Measurements from ENCODE around the gene SAMD9.
"Not testable (repeated sequence)": the region's sequence is repeated elsewhere in the genome, so short reads cannot be mapped to it uniquely, and the experiment has no call there.

The SAMD9 gene

DNA sequence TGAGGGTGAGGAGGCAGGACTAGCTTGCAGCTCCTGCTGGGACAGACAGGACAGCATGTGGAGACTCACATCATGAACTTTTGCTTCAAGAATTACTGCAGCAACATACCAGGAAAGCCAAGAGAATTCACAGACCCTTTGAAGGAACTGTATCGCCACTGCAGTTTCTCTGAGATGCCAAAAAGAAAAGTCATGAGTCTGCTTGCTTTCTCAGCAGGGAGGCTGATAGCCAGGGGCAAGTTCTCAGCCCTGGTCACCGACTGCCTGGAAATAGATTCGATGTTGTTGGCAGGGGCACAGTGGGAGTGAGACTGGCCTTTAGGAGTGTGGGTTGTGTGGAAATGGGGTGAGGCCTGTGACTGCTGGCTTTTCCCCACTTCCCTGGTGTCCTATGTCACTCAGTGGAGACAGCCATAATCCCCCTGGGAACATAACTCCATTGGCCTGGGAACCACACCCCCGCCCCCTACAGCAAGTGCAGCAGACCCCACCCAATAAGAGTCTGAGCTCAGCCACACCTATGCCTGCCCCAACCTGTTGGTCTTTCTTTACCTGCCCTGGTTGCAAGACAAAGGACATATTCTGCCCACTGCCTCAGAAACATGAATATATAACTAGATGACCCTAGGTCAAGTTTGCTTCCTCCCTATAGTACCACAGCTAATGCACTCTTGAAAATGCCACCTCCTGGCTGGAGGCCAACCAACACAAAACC is 1.6 kb upstream of the SAMD9 start:
- DNase-seq: no peak

DNA sequence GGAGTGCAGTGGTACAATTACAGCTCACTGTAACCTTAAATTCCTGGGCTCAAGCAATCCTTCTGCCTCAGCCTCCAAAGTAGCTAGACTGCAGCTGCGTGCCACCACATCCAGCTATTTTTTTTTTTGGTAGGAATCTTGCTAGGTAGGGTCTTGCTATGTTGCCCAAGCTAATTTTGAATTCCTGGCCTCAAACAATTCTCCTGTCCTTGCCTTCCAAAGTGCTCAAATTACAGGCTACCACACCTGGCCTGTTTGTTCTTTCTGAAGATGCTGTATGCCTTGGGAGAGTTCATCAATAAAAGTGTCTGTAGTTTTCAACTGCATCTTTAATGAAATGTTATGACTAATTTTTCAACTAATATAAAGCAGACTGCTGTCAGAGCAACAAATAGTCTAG is 452 bp downstream of the SAMD9 start:
- DNase-seq: no peak

DNA sequence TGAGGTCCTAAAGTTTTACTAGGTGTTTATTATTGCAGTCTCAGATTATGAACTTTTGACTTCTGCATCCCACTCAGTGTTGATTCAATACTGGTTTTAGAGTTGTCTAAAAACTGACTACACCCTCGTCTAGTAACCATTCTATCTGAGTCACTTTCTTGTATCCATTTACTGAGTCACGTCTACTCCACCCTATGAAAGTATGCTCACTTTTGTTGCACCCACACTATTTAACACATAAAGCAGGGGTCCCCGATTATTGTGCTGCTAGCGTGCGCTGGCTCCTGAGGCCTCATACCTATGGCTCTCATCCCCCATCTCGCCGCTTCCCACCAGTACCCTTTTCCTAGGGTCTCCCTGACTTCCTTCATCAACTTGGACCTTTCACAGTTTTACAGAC is 2.0 kb downstream of the SAMD9 start:
- DNase-seq: no peak

DNA sequence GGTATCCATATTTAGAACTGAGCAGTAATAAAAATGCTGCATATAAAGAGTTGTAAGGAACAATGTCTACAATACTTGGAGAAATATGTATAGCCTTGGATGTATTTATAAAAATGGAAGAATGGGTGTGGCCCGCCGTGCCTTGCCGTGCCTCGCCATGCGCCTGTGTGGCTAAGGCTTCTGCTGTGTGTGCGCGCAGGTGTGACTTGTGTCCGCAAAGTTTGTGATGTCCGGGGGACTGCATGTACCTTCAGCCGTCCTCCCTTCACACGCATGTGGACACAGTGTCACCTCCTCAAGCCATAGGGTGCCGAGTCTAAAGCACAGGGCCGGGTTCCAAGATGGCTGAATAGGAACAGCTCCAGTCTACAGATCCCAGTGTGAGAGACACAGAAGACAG is 9.8 kb downstream of the SAMD9 start:
- DNase-seq: no peak

DNA sequence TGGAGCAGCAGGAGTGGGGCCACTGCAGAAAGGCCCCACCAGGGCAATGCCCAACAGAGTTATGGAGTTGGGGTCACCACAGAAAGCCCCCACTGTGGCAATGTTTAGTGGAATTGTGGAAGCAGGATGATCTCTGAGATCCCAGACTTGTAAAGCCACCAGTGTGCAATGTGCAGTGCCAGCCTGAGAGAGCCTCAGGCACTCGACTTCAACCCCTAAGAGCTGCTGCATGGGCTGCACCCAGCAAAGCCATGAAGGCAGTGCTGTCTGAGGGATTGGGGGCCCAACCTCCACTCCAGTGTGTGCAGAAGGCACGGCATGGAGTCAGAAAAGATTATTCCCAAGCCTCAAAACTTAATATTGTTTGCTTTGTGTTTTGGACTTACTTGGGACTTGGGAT is 20.4 kb downstream of the SAMD9 start:
- DNase-seq: no peak

DNA sequence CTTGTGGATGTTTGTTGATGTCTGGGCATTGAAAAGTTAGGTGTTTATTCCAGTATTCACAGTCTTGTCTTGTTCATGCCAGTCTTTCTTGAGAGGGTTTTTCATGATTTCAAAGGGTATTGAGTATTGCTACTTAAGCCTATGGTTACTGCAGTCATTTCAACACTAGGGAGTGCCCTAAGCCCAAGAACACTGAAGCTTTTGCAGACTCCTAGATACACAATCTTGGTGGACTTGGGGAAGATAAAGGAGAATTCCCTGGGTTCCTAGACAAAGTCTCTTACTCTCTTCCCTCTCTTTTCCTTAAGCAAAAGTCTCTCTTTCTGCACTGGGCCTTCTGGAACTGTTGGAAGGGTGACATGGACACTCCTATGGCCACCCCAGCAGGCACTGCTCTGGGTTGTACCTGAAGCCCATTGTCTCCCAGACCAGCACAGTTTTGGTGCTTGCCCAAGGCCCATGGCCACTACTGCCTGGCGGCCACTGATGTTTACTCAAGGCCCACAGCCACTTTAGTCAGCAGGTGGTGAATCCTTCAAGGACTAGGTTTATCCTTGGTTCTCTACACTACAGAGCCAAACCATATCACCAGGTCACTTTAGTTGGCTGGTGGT is 24.9 kb downstream of the SAMD9 start:
- no peak for DNase-seq

DNA sequence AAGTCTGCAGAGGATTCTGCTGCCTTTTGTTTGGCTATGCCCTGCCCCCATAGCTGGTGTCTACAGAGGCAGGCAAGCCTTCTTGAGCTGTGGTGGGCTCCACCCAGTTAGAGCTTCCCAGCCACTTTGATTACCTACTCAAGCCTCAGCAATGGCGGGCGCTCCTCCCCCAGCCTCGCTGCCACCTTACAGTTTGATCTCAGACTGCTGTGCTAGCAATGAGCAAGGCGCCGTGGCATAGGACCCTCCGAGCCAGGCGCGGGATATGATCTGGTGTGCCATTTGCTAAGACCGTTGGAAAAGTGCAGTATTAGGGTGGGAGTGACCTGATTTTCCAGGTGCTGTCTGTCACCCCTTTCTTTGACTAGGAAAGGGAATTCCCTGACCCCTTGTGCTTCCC is 44.4 kb downstream of the SAMD9 start:
- not testable (repeated sequence) for DNase-seq

DNA sequence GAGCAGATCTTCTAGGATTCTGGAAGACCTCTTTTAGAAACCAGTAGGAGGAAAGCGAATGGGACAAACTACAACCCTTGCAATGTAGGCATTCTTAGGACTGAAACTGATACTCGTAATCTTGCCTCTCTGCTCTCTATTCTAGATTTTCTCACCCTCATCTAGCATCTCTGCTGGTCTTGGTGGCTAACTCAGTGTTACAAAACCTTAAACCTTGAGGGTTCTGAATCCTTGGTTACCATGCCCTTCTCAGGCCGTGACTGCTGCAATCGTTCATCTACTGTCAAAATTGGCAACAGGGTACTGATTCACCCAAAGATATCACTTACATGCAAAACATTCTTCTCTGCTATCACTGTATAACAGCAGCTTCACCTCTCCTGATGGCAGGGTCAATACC is 55.2 kb downstream of the SAMD9 start:
- DNase-seq: no peak

DNA sequence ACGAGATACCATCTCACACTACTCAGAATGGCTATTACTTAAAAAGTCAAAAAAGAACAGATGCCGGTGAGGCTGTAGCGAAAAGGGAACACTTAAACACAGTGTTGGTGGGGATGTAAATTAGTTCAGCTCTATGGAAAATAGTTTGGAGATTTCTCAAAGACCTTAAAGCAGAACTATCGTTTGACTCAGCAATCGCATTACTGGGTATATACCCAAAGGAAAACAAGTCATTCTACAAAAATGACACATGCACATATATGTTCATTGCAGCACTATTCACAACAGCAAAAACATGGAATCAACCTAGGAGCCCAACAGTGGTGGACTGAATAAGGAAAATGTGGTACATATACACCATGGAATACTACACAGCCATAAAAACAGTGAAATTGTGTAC is 56.9 kb downstream of the SAMD9 start:
- DNase-seq: no peak

DNA sequence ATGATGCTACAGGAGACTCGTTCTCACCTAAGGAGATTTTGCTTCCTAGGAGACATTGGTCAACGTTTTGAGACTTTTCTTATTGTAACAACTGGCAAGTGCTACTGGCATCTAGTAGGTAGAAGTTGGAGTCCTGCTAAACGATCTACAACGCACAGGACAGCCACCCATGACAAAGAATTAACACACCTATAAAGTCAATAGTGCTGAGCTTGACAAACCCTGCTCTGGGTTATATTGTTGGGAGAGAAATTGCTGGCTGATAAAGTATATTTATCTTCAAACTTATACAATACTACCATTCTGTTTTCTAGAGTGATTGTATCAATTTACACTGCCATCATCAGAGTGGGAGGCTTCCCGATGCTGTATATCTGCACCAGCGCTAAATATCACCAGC is 57.8 kb downstream of the SAMD9 start:
- no peak for DNase-seq

DNA sequence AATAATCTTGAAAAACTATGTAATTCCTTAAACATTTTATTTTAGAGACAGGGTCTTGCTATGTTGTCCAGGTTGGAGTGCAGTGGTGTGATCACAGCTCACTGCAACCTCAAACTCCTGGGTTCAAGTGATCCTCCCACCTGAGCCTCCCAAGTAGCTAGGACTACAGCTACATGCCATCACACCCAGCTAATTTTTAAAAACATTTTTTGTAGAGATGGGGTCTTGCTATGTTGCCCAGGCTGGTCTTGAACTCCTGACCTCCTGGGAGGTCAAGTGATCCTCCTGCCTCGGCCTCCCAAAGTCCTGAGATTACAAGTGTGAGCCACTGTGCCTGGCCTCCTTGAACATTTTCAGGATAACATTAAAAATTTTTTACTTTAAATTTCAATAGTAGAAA is 61.2 kb downstream of the SAMD9 start:
- DNase-seq: not testable (repeated sequence)

DNA sequence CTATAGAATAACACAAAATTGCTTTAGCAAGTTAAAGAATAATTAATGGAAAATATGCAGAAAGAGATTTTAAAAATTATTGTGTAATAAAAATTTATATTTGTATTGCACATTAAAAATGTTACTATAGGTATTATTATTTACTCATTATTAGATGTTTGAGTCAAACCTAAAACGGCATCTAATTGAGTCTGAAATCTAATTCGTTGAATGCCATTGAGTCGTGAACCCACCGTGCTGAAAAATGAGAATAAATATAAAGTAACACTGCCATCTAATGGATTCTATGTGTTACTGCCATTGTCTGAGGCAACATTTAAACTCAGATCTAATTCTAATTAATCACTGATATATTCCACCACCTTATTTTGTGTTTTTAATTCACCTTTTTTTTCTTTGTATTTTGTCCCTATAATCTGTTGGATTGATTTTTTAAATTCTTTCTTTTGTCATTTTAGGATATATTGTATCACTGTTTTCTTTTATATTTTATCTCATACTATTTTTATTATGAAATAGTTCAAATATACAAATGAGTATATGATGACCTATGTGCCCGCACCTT is 62.2 kb downstream of the SAMD9 start:
- DNase-seq: peak in 3 of 6 experiments; percentile 2 to 54 (median 36)

DNA sequence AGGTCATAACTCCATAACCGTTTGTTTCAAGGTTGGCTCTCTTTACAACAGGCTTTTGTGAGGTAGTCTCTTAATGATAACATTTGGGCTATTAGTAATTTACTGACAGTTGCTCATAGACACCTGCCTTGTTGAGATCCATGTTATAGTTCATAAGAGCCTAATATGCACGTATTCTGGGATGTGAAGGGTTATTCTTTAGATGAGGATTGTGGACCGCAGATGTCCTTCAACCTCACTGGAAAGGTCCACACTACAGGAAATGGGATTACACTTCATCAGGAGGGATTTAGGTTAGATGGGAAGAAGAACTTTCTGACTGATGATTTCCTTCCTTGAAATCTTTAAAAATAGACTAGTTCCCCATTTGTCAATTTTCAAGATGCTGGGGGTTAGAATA is 62.8 kb downstream of the SAMD9 start:
- no peak for DNase-seq

DNA sequence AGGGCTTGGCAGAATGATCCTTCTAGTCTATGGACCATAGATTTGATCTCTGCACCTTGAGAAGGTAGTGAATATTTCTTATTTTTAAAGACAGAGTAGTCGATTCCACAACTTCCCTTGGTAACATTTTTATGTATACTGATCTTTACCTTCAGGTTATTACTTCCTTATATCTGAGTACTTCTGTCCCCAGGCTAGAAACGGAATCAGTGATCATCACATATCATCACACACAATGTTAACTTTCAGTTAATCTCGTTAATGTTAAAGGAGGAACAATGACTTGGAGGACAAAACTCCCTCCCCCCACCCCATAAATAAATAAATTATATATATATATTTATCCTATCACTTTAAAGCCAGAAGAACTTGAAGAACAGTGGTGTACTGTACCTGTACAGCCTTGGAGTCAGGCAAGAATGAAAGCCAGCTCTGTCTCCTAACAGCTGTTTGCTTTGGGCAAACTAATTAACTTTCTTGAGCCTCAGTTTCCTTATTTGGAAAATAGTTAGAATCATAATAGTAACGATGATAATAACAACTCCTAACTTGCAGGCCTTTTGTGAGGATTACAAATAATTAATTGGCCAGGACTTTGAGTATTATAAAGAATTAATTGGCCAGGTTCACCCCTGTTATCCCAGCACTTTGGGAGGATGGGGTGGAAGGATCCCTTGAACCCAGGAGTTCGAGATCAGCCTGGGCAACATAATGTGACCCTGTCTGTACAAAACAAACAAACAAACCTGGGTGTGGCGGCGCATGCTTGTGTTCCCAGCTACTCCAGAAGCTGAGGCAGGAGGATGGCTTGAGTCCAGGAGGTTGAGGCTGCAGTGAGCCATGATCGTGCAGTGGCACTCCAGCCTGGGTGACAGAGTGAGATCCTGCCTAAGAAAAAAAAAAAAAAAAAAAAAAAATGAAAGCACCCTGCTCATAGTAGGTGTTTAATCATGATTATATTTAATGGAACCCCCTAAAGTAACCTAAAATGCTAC is 63.5 kb downstream of the SAMD9 start:
- no peak for DNase-seq

DNA sequence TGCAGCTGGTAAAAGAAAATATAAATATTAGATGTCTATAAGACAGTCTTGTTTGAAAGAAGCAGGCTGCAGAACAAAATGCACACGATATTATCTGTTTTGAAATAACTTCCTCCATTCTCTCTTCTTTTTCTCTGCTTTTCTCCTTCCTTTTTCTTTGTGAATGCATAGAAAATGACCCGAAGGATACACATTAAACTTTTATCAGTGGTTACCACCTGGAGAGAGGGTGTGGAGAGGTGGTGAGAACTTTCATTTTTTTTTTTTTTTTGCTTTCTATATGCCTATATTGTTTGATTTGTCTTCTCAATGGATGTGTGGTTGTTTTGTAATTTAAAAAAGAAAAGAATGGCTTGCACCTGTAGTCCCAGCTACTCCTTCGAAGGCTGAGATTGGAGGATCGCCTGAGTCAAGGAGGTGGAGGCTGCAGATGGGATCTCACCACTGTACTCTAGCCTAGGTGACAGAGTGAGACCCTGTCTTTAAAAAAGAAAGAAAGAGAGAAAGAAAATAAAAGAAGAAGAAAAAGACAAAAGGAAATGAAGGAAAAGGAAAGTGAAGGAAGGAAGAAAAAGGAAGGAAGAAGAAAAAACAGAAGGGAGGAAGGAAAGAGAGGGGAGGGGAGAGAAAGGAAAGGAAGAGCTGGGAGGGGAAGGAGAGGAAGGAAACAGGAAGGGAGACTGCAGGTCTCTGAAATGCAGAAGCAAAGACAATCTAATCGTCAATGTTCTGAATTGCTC is 64.4 kb downstream of the SAMD9 start:
- DNase-seq: no peak

DNA sequence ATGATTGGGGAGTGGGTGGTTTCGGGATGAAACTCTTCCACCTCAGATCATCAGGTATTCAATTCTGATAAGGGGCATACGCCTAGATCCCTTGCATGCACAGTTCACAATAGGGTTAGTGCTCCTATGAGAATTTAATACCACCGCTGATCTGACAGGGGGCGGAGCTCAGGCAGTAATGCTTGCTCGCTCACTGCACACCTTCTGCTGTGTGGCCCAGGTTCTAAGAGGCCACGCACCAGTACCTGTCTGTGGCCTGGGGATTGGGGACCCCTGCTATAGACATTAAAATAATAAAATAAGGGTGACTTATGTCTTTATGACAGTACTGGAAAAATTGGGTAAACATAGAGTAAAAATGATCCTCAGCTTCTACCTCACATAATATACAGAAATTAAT is 66.1 kb downstream of the SAMD9 start:
- no peak for DNase-seq

All from stimulated activated naive CD4-positive, alpha-beta T cell (primary cell).